ENCODE results near the gene TPD52L1.
"Not testable (repeated sequence)": the region's sequence is repeated elsewhere in the genome, so short reads cannot be mapped to it uniquely, and the experiment has no call there.

The TPD52L1 gene

GRCh38 chr6:125271486-125272159 is 118.0 kb downstream of the TPD52L1 start:
- DNase-seq (ENCODE audit: low read depth): no peak

GRCh38 chr6:125273251-125273650 is 119.7 kb downstream of the TPD52L1 start:
- no peak for DNase-seq (ENCODE audit: low read depth)

GRCh38 chr6:125273965-125274364 is 120.4 kb downstream of the TPD52L1 start:
- DNase-seq (ENCODE audit: low read depth): no peak

GRCh38 chr6:125274935-125275334 is 121.4 kb downstream of the TPD52L1 start:
- DNase-seq (ENCODE audit: low read depth): no peak

GRCh38 chr6:125275779-125276178 is 122.2 kb downstream of the TPD52L1 start:
- no peak for DNase-seq (ENCODE audit: low read depth)

- DNase-seq (ENCODE audit: low read depth): no peak
These were observed 124.3 kb downstream of the TPD52L1 start for GRCh38 chr6:125277838-125278237.

GRCh38 chr6:125279961-125280360 is 126.4 kb downstream of the TPD52L1 start:
- no peak for DNase-seq (ENCODE audit: low read depth)

GRCh38 chr6:125280370-125281035 is 126.9 kb downstream of the TPD52L1 start:
- DNase-seq (ENCODE audit: low read depth): not testable (repeated sequence)

GRCh38 chr6:125282470-125282869 is 128.9 kb downstream of the TPD52L1 start:
- DNase-seq (ENCODE audit: low read depth): not testable (repeated sequence)

- no peak for DNase-seq (ENCODE audit: low read depth)
These were observed 131.8 kb downstream of the TPD52L1 start for GRCh38 chr6:125285353-125285752.

- no peak for DNase-seq (ENCODE audit: low read depth)
These were observed 132.4 kb downstream of the TPD52L1 start for GRCh38 chr6:125285936-125286335.

GRCh38 chr6:125287718-125288117 is 134.1 kb downstream of the TPD52L1 start:
- DNase-seq (ENCODE audit: low read depth): no peak

GRCh38 chr6:125293587-125293986 is 140.0 kb downstream of the TPD52L1 start:
- DNase-seq (ENCODE audit: low read depth): no peak

- no peak for DNase-seq (ENCODE audit: low read depth)
These were observed 140.5 kb downstream of the TPD52L1 start for GRCh38 chr6:125294036-125294435.

- no peak for DNase-seq (ENCODE audit: low read depth)
These were observed 141.4 kb downstream of the TPD52L1 start for GRCh38 chr6:125294925-125295324.

GRCh38 chr6:125296471-125296870 is 142.9 kb downstream of the TPD52L1 start:
- no peak for DNase-seq (ENCODE audit: low read depth)

- DNase-seq (ENCODE audit: low read depth): no peak
These were observed 145.7 kb downstream of the TPD52L1 start for GRCh38 chr6:125299257-125299656.

GRCh38 chr6:125300992-125301434 is 147.4 kb downstream of the TPD52L1 start:
- DNase-seq (ENCODE audit: low read depth): no peak

GRCh38 chr6:125301435-125302391 is 148.1 kb downstream of the TPD52L1 start, which contains the start of gene HDDC2:
HDDC2 (minus strand) TSS chr6:125301967; CDS start chr6:125301932, 35 bp downstream.
- peak; percentile 12 for DNase-seq (ENCODE audit: low read depth)

- no peak for DNase-seq (ENCODE audit: low read depth)
These were observed 149.4 kb downstream of the TPD52L1 start for GRCh38 chr6:125302840-125303511.

- no peak for DNase-seq (ENCODE audit: low read depth)
These were observed 149.9 kb downstream of the TPD52L1 start for GRCh38 chr6:125303512-125303854.
